A549 treated with AZD9567 at 1 μM for 4 hours (cell line): ENCODE data around the gene PCAT6. TPM values are rescaled to one million over a fixed set of nuclear protein-coding genes. Genes with fewer than 3 reads are reported as not detected.

Experiments used
- total RNA-seq: library from RNA; stranded (reverse); fragments of 200-300 nt; extraction: Qiagen RNA extraction; gene quantifications from 5 replicates; pipeline ENCODE4 v1.2.3, GENCODE V29; 2022; ENCODE audit not compliant: insufficient read depth

PCAT6 gene
- 3.1 to 4.0 TPM (median 3.2 TPM) in 4 of 5 replicates, not detected in the other for total RNA-seq

GRCh38 chr1:202810615-202811295 lies at the start of gene PCAT6:
PCAT6 (plus strand) TSS chr1:202810954.

GRCh38 chr1:202807926-202808757 lies 2.6 kb upstream of the PCAT6 start, which contains the start of gene KDM5B:
KDM5B (minus strand) TSS chr1:202808421; CDS start chr1:202808305, 116 bp downstream.

Other genes with a start within 250 kb of the PCAT6 start
- gene SYT2, start 100.5 kb upstream of the PCAT6 start, total RNA-seq: 0.10 to 0.16 TPM (median 0.12 TPM) in 4 of 5 replicates, not detected in the other
- gene KDM5B, start 2.5 kb upstream of the PCAT6 start, total RNA-seq: 14.1 to 26.9 TPM (median 16.0 TPM) in 5 replicates
- gene RABIF, start 78.2 kb downstream of the PCAT6 start, total RNA-seq: 14.8 to 18.0 TPM (median 16.3 TPM) in 5 replicates
- gene KLHL12, start 116.3 kb downstream of the PCAT6 start, total RNA-seq: 18.6 to 21.2 TPM (median 20.0 TPM) in 5 replicates
- 60.7 to 74.3 TPM (median 63.5 TPM) in 5 replicates for gene ADIPOR1, start 147.4 kb downstream of the PCAT6 start, total RNA-seq
- 21.7 to 27.0 TPM (median 22.7 TPM) in 5 replicates for gene CYB5R1, start 156.3 kb downstream of the PCAT6 start, total RNA-seq
- gene TMEM183A, start 196.4 kb downstream of the PCAT6 start, total RNA-seq: 46.9 to 62.0 TPM (median 51.1 TPM) in 5 replicates
- gene PPFIA4, start 215.5 kb downstream of the PCAT6 start, total RNA-seq: 0.15 to 1.00 TPM (median 0.49 TPM) in 4 of 5 replicates, not detected in the other